Dedifferentiated amniotic fluid mesenchymal stem cell (primary cell): ENCODE measurements around the gene MCL1.
"Not testable (repeated sequence)": the region's sequence is repeated elsewhere in the genome, so short reads cannot be mapped to it uniquely, and the experiment has no call there.

Source experiments
- DNase-seq: peaks from one replicate; pipeline ENCODE4 v3.0.0-alpha.2; 2016; ENCODE audit errors: extremely low spot score

The MCL1 gene

DNA sequence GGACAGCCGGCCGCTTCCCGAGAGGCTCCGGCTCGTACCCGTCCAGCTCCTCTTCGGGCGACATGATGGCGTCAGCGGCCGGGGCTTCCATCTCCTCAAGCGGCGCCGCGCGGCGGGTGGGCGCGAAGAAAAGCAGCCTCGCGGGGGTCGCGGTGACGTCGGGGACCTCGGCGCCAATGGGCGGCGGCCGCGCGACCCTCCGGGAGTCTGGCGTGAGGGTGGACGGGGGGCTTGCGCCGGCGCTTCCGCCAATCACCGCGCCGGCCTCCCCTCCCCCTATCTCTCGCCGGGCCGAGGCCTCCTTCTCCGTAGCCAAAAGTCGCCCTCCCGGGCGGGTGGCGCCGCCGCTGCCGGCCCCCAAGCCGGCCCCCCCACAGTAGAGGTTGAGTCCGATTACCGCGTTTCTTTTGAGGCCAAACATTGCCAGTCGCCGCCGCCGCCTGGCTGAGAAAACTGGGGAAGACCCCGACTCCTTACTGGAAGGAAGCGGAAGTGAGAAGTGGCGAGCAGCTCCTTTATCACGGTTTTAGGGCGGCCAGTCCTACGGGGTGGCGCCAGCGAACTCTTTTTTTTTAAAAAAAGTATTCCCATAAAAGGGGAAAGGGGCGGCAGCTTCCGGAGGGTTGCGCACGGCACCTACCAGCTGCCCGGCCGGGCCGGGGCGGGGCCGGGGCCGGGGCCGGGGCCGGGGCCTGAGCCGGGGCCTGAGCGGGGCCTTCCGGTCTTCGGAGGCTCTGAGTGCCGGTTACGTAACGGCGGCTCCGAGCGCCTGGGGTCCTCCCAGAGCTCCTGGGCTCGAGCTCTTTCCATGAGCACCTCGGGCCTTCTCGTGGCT is at the start of gene MCL1:
MCL1 (minus strand) TSS at position 501 of the 835 bp plus-strand sequence; CDS start at position 421, 80 bp downstream.
- DNase-seq, result peak; percentile 95

DNA sequence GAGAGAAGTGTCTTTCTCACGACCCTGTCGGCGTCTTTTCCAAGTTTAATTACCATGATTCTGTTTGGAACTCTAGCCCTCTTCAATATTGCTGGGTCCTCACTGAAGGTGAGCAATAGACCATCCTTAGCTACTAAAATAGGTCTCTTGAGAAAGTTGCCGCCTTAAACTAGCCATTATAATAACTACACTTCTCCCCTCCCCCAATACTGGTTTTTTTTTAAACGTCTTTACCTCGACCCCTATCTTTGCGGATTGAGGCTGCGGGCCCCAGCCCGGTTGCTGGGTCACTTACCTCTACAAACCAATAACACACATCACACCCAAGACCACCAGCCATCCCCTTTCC is 49.3 kb upstream of the MCL1 start:
- DNase-seq, result no peak

DNA sequence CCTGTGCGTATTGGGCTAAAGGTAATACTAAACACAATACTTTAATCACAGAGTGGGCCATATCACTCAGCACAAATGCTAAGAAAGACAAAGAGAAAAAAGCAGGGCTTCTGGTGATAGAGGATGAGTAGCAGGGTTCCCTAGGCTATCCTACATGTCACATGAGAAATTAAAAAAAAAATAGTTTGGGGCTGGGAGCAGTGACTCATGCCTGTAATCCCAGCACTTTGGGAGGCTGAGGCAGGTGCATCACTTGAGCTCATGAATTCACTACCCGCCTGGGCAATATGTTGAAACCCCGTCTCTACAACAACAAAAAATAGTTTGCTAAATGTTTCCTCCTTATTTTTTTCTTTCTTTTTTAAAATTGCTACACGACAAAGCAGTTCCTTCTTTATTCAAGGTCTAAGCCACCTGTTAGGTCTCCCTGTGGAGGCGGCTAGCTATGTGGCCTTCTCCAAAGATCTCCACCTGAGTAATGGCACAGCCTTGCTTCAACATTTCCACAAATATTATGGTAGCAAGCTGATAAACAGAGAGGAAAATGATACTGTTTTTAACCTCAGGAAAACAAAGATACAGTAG is 48.5 kb upstream of the MCL1 start:
- no peak for DNase-seq

DNA sequence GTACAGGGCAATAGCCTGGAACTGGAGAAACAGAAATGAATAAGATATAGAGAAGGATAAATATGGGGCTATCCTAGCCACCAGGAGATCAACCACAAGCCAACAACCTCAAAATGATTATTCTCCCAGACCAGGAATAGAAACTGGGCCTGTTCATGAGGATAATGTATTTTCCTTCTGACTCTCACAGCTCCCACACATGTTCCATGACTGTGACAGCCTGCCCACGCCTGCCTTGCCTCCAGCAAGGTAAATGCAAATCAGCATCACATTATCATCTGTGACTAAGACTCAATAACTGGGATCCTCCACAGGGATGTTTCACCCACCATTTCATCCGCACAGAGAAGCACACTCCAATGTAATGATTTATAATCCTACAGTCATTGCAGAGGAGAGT is 46.7 kb upstream of the MCL1 start:
- DNase-seq, result no peak

- DNase-seq, result not testable (repeated sequence)
Measured at GRCh38 chr1:150624546-150624945, 45.1 kb upstream of the MCL1 start.

- DNase-seq, result not testable (repeated sequence)
Measured at GRCh38 chr1:150624134-150624533, 44.7 kb upstream of the MCL1 start.

DNA sequence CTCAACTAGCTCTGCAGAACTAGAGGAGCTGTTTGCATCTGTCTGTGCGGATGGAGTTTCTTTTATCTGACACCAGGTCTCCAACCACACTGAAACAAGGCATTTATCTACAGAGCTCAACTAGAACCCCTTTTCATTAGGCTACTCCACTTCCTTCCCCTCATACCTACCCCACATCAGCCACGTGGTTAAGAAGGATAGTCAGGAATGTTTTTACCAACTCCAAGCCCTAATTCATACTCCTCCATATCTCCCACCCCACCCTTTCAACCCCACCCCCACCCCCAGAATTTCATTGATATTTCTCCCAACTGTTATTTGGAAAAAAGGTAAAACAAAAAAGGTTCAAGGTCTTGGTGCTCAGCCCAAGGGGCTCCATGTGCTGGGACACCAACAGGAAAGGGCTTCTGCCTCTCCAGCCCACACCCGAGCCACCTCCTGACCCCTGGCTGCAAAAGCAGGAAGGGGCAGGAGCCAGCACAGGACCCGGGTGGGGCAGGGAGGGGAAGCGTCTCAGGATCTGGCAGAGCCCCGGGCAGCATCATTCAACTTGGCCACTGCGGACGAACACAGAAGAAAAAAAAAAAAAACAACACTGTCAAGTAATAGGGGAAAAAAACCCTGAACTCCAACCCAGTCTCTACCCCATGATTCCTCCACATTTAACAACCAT is 43.0 kb upstream of the MCL1 start:
- no peak for DNase-seq

- DNase-seq, result peak; percentile 71
Measured at GRCh38 chr1:150621497-150622302, 42.3 kb upstream of the MCL1 start.

- no peak for DNase-seq
Measured at GRCh38 chr1:150620919-150621318, 41.5 kb upstream of the MCL1 start.

DNA sequence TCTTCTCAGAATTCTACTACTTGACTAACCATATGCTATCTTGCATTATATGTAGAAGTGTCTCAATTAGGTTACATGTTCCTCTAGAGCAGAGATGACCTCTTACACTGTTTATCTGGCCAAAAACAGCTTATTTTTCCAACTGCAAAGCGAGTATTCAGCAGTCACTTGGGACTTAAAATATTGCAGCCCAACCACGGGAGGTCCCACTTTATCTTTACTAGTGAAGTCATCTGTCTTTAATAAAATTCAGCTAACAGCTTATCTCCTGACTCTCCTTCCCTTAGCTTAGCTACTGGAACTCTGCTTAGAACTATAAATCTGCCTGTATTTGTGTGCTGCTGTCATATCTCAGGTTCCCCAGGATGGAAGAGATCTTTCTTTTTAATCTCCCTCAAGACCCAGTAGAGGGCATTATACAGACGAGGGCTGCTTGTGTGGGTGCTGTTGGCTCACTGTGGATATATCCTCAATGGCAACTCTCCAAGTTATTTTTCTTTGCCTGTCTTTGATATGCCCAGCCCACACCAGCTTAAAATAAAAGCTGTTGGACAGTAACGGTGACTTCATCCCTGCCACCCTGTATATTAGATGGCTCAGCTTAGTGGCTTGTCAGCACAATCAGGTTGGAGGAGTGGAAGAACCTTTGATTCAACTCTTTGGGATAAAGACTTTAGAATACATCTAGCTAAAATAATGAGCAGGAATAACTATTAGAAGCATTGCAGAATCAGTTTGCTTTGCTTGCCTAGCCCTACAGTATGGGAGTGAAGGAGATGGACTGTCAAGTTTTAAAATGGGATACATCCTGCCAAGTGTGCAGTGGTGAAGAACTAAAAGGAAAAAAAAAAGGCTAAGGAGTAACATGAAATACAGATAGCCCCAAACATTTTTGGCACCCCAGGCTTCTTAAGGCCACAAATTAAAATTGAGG is 40.4 kb upstream of the MCL1 start:
- DNase-seq, result peak; percentile 78

DNA sequence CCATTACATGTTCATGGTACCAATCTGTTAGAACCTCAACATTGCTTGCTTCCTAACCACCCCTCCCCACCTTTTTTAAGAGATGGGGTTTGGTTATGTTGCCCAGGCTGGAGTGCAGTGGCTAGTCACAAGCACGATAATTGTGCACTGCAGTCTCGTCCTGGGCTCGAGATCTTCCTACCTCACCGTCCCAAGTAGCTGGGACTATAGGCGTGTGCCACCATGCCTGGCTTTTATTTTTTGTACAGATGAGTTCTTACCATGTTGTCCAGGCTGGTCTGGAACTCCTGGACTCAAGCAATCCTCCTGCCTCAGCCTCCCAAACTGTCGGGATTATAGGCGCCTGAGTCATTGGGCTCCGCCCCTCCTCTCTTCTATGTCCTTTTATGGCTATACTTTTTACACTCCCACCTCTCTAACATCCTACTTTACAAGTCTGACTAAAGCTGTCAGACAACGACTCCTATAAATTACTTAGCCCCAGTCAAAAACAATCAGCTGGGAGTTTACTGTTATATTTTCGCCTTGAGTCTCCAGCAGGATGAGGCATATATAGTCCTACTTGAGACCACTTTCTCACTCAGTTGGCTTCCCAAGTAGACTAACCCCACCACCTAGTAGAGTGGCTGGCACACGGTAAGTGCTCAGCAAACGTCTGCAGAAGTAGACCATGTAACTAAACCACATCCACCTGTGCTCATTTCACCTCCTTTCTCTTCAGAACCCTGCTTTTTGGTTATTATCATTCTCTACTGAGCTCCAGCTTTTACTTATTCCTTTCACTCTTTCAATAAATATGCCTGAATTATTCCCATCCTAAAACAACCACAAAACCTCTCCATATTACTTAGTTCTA is 36.2 kb upstream of the MCL1 start:
- DNase-seq, result no peak

DNA sequence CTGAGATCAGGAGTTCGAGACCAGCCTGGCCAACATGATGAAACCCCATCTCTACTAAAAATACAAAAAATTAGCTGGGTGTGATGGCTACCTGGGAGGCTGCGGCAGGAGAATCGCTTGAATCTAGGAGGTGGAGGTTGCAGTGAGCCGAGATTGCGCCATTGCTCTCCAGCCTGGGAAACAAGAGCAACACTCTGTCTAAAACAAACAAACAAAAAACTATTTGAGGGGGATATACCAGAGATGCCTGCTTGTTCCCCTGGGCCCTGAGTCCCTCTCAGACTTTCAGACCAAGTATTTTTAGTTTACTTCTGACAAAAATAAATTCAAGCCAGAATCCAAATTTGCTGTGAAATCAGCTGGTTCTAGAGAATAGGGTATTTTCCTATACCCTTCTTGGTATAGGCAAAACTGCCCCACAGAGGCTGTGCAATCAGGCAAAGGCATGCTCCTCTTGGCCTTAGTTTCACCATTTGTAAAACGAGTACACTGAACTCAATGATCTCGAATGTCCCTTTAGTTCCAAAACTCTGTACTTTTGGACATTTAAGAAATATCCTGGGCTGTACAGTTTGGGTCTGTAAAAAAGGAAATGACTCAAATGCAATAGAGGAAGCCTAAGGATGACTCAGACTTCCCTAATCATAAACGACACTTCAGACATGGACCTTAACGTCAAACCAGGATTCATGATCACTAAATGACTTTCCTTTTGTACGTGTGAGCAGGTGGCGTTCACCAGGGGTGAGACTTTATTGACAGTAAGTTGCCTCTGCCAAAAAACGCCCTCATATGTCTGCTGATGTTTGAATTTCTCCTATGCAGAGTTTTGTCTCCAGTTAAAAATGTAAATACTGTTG is 33.9 kb upstream of the MCL1 start:
- DNase-seq, result peak; percentile 52

DNA sequence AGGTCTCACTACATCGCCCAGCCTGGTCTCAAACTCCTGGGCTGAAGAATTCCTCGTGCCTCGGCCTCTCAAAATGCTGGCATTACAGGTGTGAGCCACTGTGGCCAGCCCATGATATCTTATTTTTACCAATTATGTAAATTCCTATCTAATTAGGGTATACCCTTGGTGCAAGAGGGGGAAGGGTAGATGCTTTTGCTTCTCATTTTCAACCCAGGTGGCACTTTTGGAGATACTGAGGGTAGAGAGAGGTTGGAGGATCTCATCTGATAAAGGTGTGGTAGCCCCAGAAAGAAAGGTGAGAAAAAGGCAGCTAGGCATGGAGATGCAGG is 32.6 kb upstream of the MCL1 start:
- DNase-seq, result no peak

- DNase-seq, result no peak
Measured at GRCh38 chr1:150610576-150610975, 31.2 kb upstream of the MCL1 start.

- DNase-seq, result no peak
Measured at GRCh38 chr1:150609732-150610131, 30.3 kb upstream of the MCL1 start.

- DNase-seq, result no peak
Measured at GRCh38 chr1:150606463-150607142, 27.2 kb upstream of the MCL1 start.

- DNase-seq, result not testable (repeated sequence)
Measured at GRCh38 chr1:150605451-150605731, 26.0 kb upstream of the MCL1 start.

DNA sequence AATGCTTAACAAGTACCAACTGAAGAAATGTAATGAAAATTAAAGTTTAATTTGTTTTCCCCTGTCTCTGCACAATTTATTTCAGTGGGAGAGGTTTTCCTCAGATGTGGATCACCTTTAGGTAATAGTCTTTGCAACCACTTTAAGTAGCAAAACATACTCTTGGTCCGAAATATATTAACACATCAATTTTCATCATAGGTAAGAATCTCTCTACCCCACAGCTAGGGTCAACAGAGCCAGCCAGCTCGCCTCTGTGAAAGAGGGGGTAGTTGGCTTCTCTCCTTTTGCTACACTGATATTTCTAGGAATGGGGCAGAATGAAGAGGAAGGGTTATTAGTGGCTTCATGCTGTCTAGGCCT is 24.8 kb upstream of the MCL1 start:
- no peak for DNase-seq

DNA sequence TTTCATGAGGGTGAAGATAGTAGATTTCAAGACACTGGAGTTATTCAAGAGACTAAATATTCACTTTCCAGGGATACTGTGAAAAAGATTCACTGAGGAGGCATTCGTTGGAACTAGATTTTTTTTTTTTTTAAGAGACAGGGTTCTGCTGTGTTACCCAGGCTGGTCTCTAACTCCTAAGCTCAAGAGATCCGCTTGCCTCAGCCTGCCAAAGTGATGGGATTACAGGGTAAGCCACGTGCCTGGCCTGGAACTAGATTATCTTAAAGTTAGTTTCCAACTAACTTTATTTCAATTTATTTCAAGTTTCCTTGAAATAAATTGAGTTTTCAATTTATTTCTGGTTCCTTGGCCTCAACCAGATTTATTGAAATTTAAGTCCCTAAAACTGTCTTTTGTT is 24.3 kb upstream of the MCL1 start:
- DNase-seq, result no peak
